Measurements from ENCODE around the gene CYLD. TPM values are rescaled to one million over a fixed set of nuclear protein-coding genes. Genes with fewer than 3 reads are reported as not detected.

The CYLD gene
- total RNA-seq, 1 experiment from 2014 or later, result 9.8 TPM

DNA sequence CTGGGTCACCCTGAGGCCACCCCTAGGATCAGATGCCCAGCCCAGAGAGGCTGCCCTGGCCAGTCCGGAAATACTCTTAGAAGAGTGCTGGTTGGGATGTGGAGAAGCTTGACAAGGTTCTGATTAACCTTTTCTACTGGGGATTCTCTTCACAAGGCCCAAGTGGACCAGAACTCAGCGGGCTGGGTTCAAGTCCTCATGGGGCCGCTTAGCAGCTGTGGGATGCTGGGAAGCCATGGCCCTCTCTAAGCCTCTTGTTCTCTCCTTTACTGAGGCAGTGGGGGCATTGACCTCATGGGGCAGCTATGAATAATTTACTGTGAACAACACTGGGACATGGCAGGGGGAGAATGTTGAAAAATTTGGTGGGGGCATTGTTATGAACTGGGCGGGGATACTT is 92.8 kb downstream of the CYLD start:
- no peak overlapping the region for H3K4me3 Mint-ChIP-seq (ENCODE audit: unreplicated experiment)
- peaks cover 10% of the 10 kb centered on the region for H3K9me3 Mint-ChIP-seq (ENCODE audit: unreplicated experiment)
- no TSS peak for BruUV-seq (replicated peaks)
- H3K4me1 ChIP-seq, result no peaks in the 10 kb centered on the region
- no peaks in the 10 kb centered on the region for H3K36me3 ChIP-seq (ENCODE audit: control insufficient read depth, insufficient read depth, low read length)
- H3K4me1 Mint-ChIP-seq (ENCODE audit: low read depth, unreplicated experiment), result no peaks in the 10 kb centered on the region
- DNase-seq, result no peak
- TF ChIP-seq, protein P1, sequence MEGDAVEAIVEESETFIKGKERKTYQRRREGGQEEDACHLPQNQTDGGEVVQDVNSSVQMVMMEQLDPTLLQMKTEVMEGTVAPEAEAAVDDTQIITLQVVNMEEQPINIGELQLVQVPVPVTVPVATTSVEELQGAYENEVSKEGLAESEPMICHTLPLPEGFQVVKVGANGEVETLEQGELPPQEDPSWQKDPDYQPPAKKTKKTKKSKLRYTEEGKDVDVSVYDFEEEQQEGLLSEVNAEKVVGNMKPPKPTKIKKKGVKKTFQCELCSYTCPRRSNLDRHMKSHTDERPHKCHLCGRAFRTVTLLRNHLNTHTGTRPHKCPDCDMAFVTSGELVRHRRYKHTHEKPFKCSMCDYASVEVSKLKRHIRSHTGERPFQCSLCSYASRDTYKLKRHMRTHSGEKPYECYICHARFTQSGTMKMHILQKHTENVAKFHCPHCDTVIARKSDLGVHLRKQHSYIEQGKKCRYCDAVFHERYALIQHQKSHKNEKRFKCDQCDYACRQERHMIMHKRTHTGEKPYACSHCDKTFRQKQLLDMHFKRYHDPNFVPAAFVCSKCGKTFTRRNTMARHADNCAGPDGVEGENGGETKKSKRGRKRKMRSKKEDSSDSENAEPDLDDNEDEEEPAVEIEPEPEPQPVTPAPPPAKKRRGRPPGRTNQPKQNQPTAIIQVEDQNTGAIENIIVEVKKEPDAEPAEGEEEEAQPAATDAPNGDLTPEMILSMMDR (IDR thresholded peaks at IDR 0.05; ENCODE audit: insufficient read depth in 1 of 2, low read depth in 1 of 2, low read length in 1 of 2, severe bottlenecking in 1 of 2, unreplicated experiment in 1 of 2), result no peak
- H3K27ac Mint-ChIP-seq (ENCODE audit: unreplicated experiment), result no peak overlapping the region
- peaks cover 6% of the 10 kb centered on the region for H3K9me3 ChIP-seq
- peaks cover 1% of the 10 kb centered on the region; the same call in 1 of the 2 replicates for H3K27me3 ChIP-seq (replicated peaks; ENCODE audit: control insufficient read depth, insufficient read depth, low read length)
- ChIA-PET POLR2A (no interaction called here), CTCF (no interaction called here)
- intact Hi-C loops (cut with micrococcal nuclease; ENCODE audit: unreplicated experiment), result loop anchor here (5.0 kb wide), 1 partner anchor 48 kb away; no protein-coding TSS in a partner anchor
- peaks cover 18% of the 10 kb centered on the region for H3K27me3 Mint-ChIP-seq (ENCODE audit: insufficient read depth, unreplicated experiment)
- H3K36me3 Mint-ChIP-seq (ENCODE audit: insufficient read depth, unreplicated experiment), result no peaks in the 10 kb centered on the region
- H3K4me3 ChIP-seq (ENCODE audit: low read depth, low read length), result no peak overlapping the region

DNA sequence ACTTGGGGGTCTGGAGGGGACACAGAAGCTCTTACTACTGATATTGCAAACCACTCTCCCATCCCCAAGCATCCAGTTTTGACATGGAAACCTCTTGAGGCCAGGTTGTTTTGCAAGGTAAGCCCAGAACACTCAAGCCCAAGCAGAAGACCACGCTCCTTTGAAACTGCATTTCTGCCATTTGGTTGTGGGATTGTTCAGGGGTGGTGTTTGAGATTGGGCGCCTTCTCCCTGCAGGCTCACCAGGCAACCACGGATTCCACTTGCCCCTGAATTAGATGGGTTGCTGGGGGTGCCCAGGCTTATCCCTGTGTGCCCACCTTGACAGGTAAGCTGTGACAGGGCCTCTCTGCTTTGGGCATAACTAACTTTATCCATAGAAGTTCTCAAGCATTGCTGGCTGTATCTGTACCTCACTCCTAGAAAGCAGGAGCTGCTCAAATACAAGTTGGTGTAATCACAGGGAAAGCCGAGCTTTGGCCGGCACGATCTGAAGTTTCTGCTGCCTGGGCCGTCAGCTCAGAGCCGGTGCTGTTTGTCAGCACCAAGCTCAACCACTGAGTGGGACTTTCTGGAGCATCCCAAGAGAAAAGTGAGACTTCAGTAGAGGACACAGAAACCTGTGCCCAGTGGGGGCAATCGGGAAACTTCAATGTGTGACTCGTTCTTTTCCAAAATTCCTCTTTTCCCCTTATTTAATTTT is 93.6 kb downstream of the CYLD start:
- Mint-ChIP-seq H3K4me3 (ENCODE audit: unreplicated experiment) (no peak overlapping the region), H3K27ac (ENCODE audit: unreplicated experiment) (no peak overlapping the region), H3K4me1 (ENCODE audit: low read depth, unreplicated experiment) (no peaks in the 10 kb centered on the region), H3K27me3 (ENCODE audit: insufficient read depth, unreplicated experiment) (peaks cover 18% of the 10 kb centered on the region), H3K36me3 (ENCODE audit: insufficient read depth, unreplicated experiment) (no peaks in the 10 kb centered on the region), H3K9me3 (ENCODE audit: unreplicated experiment) (peaks cover 10% of the 10 kb centered on the region)
- TF ChIP-seq, protein P1 (IDR thresholded peaks at IDR 0.05; ENCODE audit: insufficient read depth in 1 of 2, low read depth in 1 of 2, low read length in 1 of 2, severe bottlenecking in 1 of 2, unreplicated experiment in 1 of 2), result no peak
- H3K9me3 ChIP-seq, result peaks cover 6% of the 10 kb centered on the region
- H3K27me3 ChIP-seq (replicated peaks; ENCODE audit: control insufficient read depth, insufficient read depth, low read length), result peaks cover 1% of the 10 kb centered on the region; the same call in 1 of the 2 replicates
- DNase-seq, result no peak
- no peaks in the 10 kb centered on the region for H3K4me1 ChIP-seq
- no peak overlapping the region for H3K4me3 ChIP-seq (ENCODE audit: low read depth, low read length)
- intact Hi-C loops (cut with micrococcal nuclease; ENCODE audit: unreplicated experiment), result no loop called here
- no TSS peak for BruUV-seq (replicated peaks)
- ChIA-PET CTCF (interaction anchor here (1.0 kb wide), 1 partner anchor 29 kb away, joined by 5 read pairs; no protein-coding TSS in a partner anchor), POLR2A (no interaction called here)
- no peaks in the 10 kb centered on the region for H3K36me3 ChIP-seq (ENCODE audit: control insufficient read depth, insufficient read depth, low read length)

DNA sequence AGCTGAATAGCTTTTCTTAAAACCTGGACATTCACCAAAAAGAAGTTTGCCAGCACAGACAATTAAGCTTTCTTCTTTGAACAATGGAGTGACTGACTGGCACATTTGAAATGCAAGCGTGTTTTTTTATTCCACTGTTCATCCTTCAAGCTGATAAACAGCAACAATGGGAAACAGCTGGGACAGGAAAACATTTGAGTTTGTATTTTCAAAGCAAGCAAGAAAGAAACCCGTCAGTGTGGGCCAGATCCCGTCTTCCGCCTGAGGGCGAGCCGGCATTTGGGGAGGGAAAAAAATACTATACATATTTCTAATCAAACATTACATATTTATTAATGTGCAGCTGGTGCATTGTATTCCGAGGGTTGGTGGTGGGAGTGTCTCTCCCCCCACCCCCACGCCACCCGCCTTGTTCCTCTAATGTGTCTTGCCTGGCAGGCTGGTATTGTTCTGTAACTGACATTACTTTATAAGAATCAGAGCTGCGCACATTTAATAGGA is 94.3 kb downstream of the CYLD start:
- Histone ChIP-seq H3K27me3 (replicated peaks; ENCODE audit: control insufficient read depth, insufficient read depth, low read length) (0 out of 2 replicates have a peak, but pooled peaks cover 1% of the 10 kb centered on the region), H3K36me3 (ENCODE audit: control insufficient read depth, insufficient read depth, low read length) (no peaks in the 10 kb centered on the region), H3K4me3 (ENCODE audit: low read depth, low read length) (no peak overlapping the region), H3K4me1 (no peaks in the 10 kb centered on the region), H3K9me3 (peaks cover 6% of the 10 kb centered on the region)
- TF ChIP-seq, protein P1 (IDR thresholded peaks at IDR 0.05; ENCODE audit: insufficient read depth in 1 of 2, low read depth in 1 of 2, low read length in 1 of 2, severe bottlenecking in 1 of 2, unreplicated experiment in 1 of 2), result no peak
- Mint-ChIP-seq H3K27ac (ENCODE audit: unreplicated experiment) (no peak overlapping the region), H3K36me3 (ENCODE audit: insufficient read depth, unreplicated experiment) (no peaks in the 10 kb centered on the region), H3K4me3 (ENCODE audit: unreplicated experiment) (no peak overlapping the region), H3K27me3 (ENCODE audit: insufficient read depth, unreplicated experiment) (peaks cover 17% of the 10 kb centered on the region), H3K9me3 (ENCODE audit: unreplicated experiment) (peaks cover 10% of the 10 kb centered on the region), H3K4me1 (ENCODE audit: low read depth, unreplicated experiment) (no peaks in the 10 kb centered on the region)
- no TSS peak for BruUV-seq (replicated peaks)
- POLR2A ChIA-PET, result no interaction called here
- CTCF ChIA-PET, result interaction anchor here (1.0 kb wide), 1 partner anchor 30 kb away, joined by 5 read pairs; no protein-coding TSS in a partner anchor
- no peak for DNase-seq
- intact Hi-C loops (cut with micrococcal nuclease; ENCODE audit: unreplicated experiment), result no loop called here

All from Caco-2 (cell line).